Stimulated activated CD4-positive, alpha-beta T cell treated with anti-CD3 and anti-CD28 coated beads, Interleukin-1b, Interleukin-23, amount 100 ng/mL, for 24 hours (primary cell): ENCODE results near the gene KBTBD3.
"Not testable (repeated sequence)": the region's sequence is repeated elsewhere in the genome, so short reads cannot be mapped to it uniquely, and the experiment has no call there.

Experiments
- DNase-seq, 4 experiments: peaks; one replicate each; pipeline ENCODE4 v3.0.0-alpha.2; 2020; ENCODE audit warnings: low read depth in 4 of 4, low spot score in 1 of 4

Gene KBTBD3

GRCh38 chr11:106012744-106013143, 64.4 kb downstream of the KBTBD3 start:
- DNase-seq: no peak

- DNase-seq: no peak
These were observed 65.7 kb downstream of the KBTBD3 start for GRCh38 chr11:106011481-106011880.

- DNase-seq: not testable (repeated sequence)
These were observed 74.1 kb downstream of the KBTBD3 start for GRCh38 chr11:106003094-106003493.

GRCh38 chr11:106001304-106002012, 75.7 kb downstream of the KBTBD3 start:
- DNase-seq: no peak
